Testis (tissue), 3 donors: ENCODE results near the gene EXOC4. TPM values are rescaled to one million over a fixed set of nuclear protein-coding genes. Genes with fewer than 3 reads are reported as not detected.

Source experiments
- DNase-seq: peaks from one replicate; pipeline ENCODE4 v3.0.0-alpha.2; 2019
- H3K27ac ChIP-seq, 2 donors: fragments of 200-600 bp; sonication (generic); one replicate each; pipeline ENCODE4 v1.5.1; 2019
- H3K27me3 ChIP-seq: fragments of 200-600 bp; sonication (generic); one replicate; pipeline ENCODE4 v1.5.1; 2019
- H3K36me3 ChIP-seq: fragments of 200-600 bp; sonication (generic); one replicate; pipeline ENCODE4 v1.5.1; 2017; ENCODE audit warnings: low read depth; ENCODE audit errors: missing control alignments
- H3K4me1 ChIP-seq: fragments of 200-600 bp; sonication (generic); one replicate; pipeline ENCODE4 v1.5.1; 2019
- H3K4me3 ChIP-seq, 2 donors: fragments of 200-600 bp; sonication (generic); one replicate each; pipeline ENCODE4 v1.5.1; 2017 to 2019
- H3K9me3 ChIP-seq: fragments of 200-600 bp; sonication (generic); one replicate; pipeline ENCODE4 v1.5.1; 2017
- POLR2A ChIP-seq: fragments of 450-650 bp; IDR thresholded peaks from one replicate; pipeline ENCODE4 v1.6.1; 2017; ENCODE audit warnings: antibody characterized with exemption, mild to moderate bottlenecking, moderate library complexity
- WGBS, 2 donors: methylation state at CpG; one replicate each; pipeline ENCODE4 v1.1.5; 2018; 5-methylcytosine and 5-hydroxymethylcytosine counted together
- intact Hi-C: fragments of 100-400 bp; cut with DNase I; formaldehyde crosslinking; loops from one replicate; pipeline ENCODE4 v1.15.1; 2023; ENCODE audit warnings: low total_unique reads
- polyA plus RNA-seq: library from polyadenylated mRNA; stranded (reverse); fragments of 350-450 nt; fragmentation: Illumina TruSeq; extraction: RNeasy Lipid Tissue Mini Kit (QIAGEN cat#74804); gene quantifications from one replicate; pipeline ENCODE4 v1.2.3, GENCODE V29; 2014; ENCODE audit warnings: low read depth, low replicate concordance; ENCODE audit not compliant: insufficient read depth
- total RNA-seq, 2 donors: library from RNA; depleted of rRNA; stranded (reverse); fragments of >200 nt; gene quantifications; one replicate each; pipeline ENCODE4 v1.2.3, GENCODE V29; 2016
- TF ChIP-seq, protein P1 (sequence below), 3 experiments: fragments of 450-650 bp in 2 of 3; fragments of 200-600 bp in 1 of 3; sonication (generic) in 1 of 3; IDR thresholded peaks; one replicate each; pipeline ENCODE4 v1.5.1; 2016 to 2019; ENCODE audit warnings: antibody characterized with exemption in 3 of 3, mild to moderate bottlenecking in 2 of 3, moderate library complexity in 1 of 3

Gene EXOC4
- total and polyA plus RNA-seq, 3 donors from 2014 or later: 47.4 to 169 (median 142) TPM

- Histone ChIP-seq H3K27me3 (no peaks in the 10 kb centered on the region), H3K27ac (no peak overlapping the region), H3K4me3 (no peak overlapping the region), H3K36me3 (no peaks in the 10 kb centered on the region), H3K4me1 (no peaks in the 10 kb centered on the region), H3K9me3 (no peaks in the 10 kb centered on the region)
- no peak for TF ChIP-seq POLR2A
- TF ChIP-seq, protein P1, sequence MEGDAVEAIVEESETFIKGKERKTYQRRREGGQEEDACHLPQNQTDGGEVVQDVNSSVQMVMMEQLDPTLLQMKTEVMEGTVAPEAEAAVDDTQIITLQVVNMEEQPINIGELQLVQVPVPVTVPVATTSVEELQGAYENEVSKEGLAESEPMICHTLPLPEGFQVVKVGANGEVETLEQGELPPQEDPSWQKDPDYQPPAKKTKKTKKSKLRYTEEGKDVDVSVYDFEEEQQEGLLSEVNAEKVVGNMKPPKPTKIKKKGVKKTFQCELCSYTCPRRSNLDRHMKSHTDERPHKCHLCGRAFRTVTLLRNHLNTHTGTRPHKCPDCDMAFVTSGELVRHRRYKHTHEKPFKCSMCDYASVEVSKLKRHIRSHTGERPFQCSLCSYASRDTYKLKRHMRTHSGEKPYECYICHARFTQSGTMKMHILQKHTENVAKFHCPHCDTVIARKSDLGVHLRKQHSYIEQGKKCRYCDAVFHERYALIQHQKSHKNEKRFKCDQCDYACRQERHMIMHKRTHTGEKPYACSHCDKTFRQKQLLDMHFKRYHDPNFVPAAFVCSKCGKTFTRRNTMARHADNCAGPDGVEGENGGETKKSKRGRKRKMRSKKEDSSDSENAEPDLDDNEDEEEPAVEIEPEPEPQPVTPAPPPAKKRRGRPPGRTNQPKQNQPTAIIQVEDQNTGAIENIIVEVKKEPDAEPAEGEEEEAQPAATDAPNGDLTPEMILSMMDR (IDR thresholded peaks at IDR 0.05): no peak
- DNase-seq: no peak
- intact Hi-C loops: no loop called here
Measured at GRCh38 chr7:133572087-133572486, 319.2 kb downstream of the EXOC4 start.

- no peaks in the 10 kb centered on the region for H3K27me3 ChIP-seq
- TF ChIP-seq POLR2A: no peak
- TF ChIP-seq, protein P1 (IDR thresholded peaks at IDR 0.05): no peak
- no peak for DNase-seq
- no peak overlapping the region for H3K27ac ChIP-seq
- no peaks in the 10 kb centered on the region for H3K36me3 ChIP-seq
- H3K4me3 ChIP-seq: no peak overlapping the region
- intact Hi-C loops: no loop called here
- H3K4me1 ChIP-seq: no peaks in the 10 kb centered on the region
- H3K9me3 ChIP-seq: no peaks in the 10 kb centered on the region
- WGBS, 2 donors: 91 to 95% methylated on average over 1 of the region's 1 CpG
Measured at GRCh38 chr7:133572843-133573242, 320.0 kb downstream of the EXOC4 start.

GRCh38 chr7:133573554-133574265 lies 320.8 kb downstream of the EXOC4 start:
- H3K36me3 ChIP-seq: no peaks in the 10 kb centered on the region
- WGBS, 2 donors: 81 to 86% methylated on average over 4 of the region's 4 CpGs
- H3K4me1 ChIP-seq: no peaks in the 10 kb centered on the region

DNA sequence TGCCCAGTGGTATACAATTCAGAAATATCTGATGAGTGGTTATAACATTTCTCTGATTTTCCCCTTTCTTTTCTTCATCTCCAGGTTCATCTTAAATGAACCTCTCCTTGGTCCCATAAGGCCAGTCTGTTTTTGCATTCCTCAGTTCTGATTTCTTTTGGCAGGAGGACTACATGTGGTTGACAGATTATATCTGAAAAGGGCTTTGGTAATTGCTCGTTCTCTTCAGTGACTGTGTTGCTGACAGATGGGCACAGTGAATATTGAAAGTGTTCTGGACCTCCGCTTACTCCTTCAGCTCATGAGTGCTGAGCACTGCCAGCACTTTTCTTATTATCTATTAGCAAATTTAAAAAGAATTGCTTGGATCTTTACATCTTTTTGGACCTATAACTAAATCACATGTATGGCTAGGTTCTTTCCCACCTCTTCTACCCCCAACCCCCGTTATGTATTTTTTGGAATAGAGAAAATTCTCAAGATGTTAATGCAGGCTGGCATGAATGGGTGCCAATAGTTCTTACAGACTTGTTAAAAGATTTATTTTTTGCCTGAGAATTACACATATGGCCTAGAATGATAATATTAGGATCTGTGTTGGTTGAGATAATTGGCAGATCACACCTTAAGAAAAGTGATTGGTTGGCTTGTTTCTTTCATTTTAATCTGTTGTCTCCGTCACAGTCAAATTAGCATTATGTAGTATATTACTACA lies 323.0 kb downstream of the EXOC4 start:
- no peak for TF ChIP-seq POLR2A
- TF ChIP-seq, protein P1 (IDR thresholded peaks at IDR 0.05): no peak
- H3K9me3 ChIP-seq: no peaks in the 10 kb centered on the region
- no peaks in the 10 kb centered on the region for H3K27me3 ChIP-seq
- WGBS, 2 donors: 92% methylated on average over 4 of the region's 4 CpGs
- H3K36me3 ChIP-seq: no peaks in the 10 kb centered on the region
- no peaks in the 10 kb centered on the region for H3K4me1 ChIP-seq
- no peak overlapping the region for H3K27ac ChIP-seq
- DNase-seq: no peak
- H3K4me3 ChIP-seq: no peak overlapping the region
- intact Hi-C loops: no loop called here

More at GRCh38 chr7:133573554-133574265, 320.8 kb downstream of the EXOC4 start:
- DNase-seq: no peak
- TF ChIP-seq POLR2A: no peak
- TF ChIP-seq, protein P1 (IDR thresholded peaks at IDR 0.05): no peak
- Histone ChIP-seq H3K27me3 (no peaks in the 10 kb centered on the region), H3K9me3 (no peaks in the 10 kb centered on the region), H3K27ac (no peak overlapping the region), H3K4me3 (no peak overlapping the region)
- intact Hi-C loops: no loop called here
